Uterus (tissue), 2 donors: ENCODE measurements around the gene GZMM.

Source experiments
- CTCF ChIP-seq, 4 experiments: fragments of 200-600 bp in 2 of 4; fragments of 450-650 bp in 2 of 4; sonication (generic) in 2 of 4; IDR thresholded peaks; one replicate each; pipeline ENCODE4 v1.5.1; 2016 to 2019; ENCODE audit warnings: antibody characterized with exemption in 4 of 4, mild to moderate bottlenecking in 2 of 4, moderate library complexity in 1 of 4
- POLR2A ChIP-seq, 2 donors: fragments of 450-650 bp; IDR thresholded peaks; one replicate each; pipeline ENCODE4 v1.6.1; 2016; ENCODE audit warnings: antibody characterized with exemption in 2 of 2, mild to moderate bottlenecking in 1 of 2, moderate library complexity in 1 of 2

- TF ChIP-seq CTCF (IDR thresholded peaks at IDR 0.05), result no peak
- no peak for TF ChIP-seq POLR2A (IDR thresholded peaks at IDR 0.05)
Measured at GRCh38 chr19:504616-505015, 39.2 kb upstream of the GZMM start.
